Gastroesophageal sphincter (tissue), 4 donors: ENCODE data around the gene ELL. TPM values are rescaled to one million over a fixed set of nuclear protein-coding genes. Genes with fewer than 3 reads are reported as not detected.

Experiments used
- ATAC-seq: fragments of 150-250 bp; one replicate; pipeline ENCODE4 v1.9.1; 2016; ENCODE audit warnings: mild to moderate bottlenecking, moderate library complexity
- H3K27ac ChIP-seq, 4 donors: fragments of 200-600 bp; sonication (generic) in 3 of 4; 1 replicate in 3 of 4; 2 replicates in 1 of 4; pipeline ENCODE4 v1.5.1; 2016 to 2019
- H3K27me3 ChIP-seq: fragments of 200-600 bp; sonication (generic); one replicate; pipeline ENCODE4 v1.5.1; 2019
- H3K36me3 ChIP-seq, 2 donors: fragments of 200-600 bp; sonication (generic); one replicate each; pipeline ENCODE4 v1.5.1; 2019; ENCODE audit warnings: control low read depth in 1 of 2
- H3K4me1 ChIP-seq, 3 donors: fragments of 200-600 bp; sonication (generic); 1 replicate in 2 of 3; 2 replicates in 1 of 3; pipeline ENCODE4 v1.5.1; 2016 to 2019; ENCODE audit warnings: control low read depth in 2 of 3
- H3K4me3 ChIP-seq, 2 donors: fragments of 200-600 bp; sonication (generic); one replicate each; pipeline ENCODE4 v1.5.1; 2019; ENCODE audit warnings: mild to moderate bottlenecking in 1 of 2, moderate library complexity in 1 of 2
- H3K9me3 ChIP-seq, 3 donors: fragments of 200-600 bp; sonication (generic); one replicate each; pipeline ENCODE4 v1.5.1; 2017 to 2019; ENCODE audit warnings: control low read depth in 2 of 3
- EP300 ChIP-seq: sonication (generic); formaldehyde crosslinking; IDR thresholded peaks from one replicate; pipeline ENCODE4 v1.6.1; 2017; ENCODE audit warnings: antibody characterized with exemption, mild to moderate bottlenecking
- POLR2A ChIP-seq, 2 donors: fragments of 450-650 bp; IDR thresholded peaks; one replicate each; pipeline ENCODE4 v1.6.1; 2017; ENCODE audit warnings: antibody characterized with exemption in 2 of 2, mild to moderate bottlenecking in 2 of 2, moderate library complexity in 1 of 2
- POLR2AphosphoS5 ChIP-seq: sonication (generic); formaldehyde crosslinking; IDR thresholded peaks from one replicate; pipeline ENCODE4 v1.6.1; 2017; ENCODE audit warnings: antibody characterized with exemption
- WGBS, 2 donors: methylation state at CpG; one replicate each; pipeline ENCODE4 v1.1.5; 2018; ENCODE audit warnings: low coverage in 1 of 2; 5-methylcytosine and 5-hydroxymethylcytosine counted together
- total RNA-seq, 4 donors: library from RNA; depleted of rRNA; stranded (reverse); fragments of >200 nt; gene quantifications; one replicate each; pipeline ENCODE4 v1.1.0, GENCODE V29; 2016
- TF ChIP-seq, protein P1 (sequence below), 4 experiments: fragments of 200-600 bp in 2 of 4; fragments of 450-650 bp in 2 of 4; sonication (generic) in 1 of 4; IDR thresholded peaks; one replicate each; pipeline ENCODE4 v1.5.1; 2017 to 2019; ENCODE audit warnings: antibody characterized with exemption in 4 of 4, mild to moderate bottlenecking in 2 of 4, moderate library complexity in 2 of 4

ELL gene
- total RNA-seq, 4 donors from 2014 or later = 12.5 to 19.0 (median 14.7) TPM

DNA sequence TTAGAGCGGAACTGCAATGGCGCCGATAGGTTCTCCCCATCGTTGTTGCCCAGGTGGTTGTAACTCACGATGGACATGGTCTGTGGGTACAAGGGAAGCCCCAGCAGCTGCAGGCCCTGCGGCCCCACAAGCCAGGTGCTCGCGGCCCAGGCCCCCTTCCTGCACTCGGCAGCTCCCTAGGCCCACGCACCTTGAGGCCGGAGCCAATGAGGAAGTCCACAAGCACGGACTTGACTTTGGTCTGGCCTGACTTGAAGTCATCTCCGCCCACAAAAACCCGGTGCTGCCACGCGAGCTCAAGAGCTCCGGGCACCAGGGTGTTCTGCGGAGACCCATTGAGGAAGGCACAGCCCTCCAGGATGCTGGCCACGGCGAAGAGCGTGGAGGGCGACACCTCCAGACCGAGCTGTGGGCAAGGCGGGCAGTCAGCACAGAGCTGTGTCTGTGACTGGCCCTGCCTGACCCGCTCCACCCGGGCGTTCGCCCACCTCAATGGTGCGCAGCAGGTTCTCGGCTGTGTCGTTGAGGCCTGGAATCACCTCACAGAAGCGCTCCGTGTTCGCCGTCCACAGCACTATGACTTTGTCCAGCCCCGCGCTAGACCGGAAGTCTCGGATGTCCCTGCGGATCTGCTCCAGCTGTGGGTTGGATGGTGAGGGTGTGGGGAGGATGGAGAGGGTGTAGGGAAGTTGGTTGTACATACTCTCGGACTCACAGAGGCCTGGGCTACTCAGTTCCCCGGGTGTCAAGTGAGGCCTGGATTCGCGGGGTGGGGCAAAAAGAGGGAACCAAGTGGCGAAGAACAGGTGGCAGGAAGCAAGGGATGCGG lies 85.8 kb downstream of the ELL start:
- Histone ChIP-seq H3K27me3 (no peaks in the 10 kb centered on the region), H3K36me3 (peaks cover 0 to 13% of the 10 kb centered on the region in 2 donors), H3K4me3 (peak overlapping the region in 1 of 2 donors; percentile 61), H3K9me3 (no peaks in the 10 kb centered on the region), H3K27ac (peak overlapping the region in 3 of 4 donors; percentile 83), H3K4me1 (peaks cover 0 to 86% (median 29%) of the 10 kb centered on the region in 3 donors)
- WGBS, 2 donors = 72% methylated on average over 9 of the region's 46 CpGs; no CpG with 5 or more reads in 1 of the 2 donors
- no peak for ATAC-seq
- TF ChIP-seq POLR2AphosphoS5 = no peak
- TF ChIP-seq EP300 = no peak
- TF ChIP-seq POLR2A (IDR thresholded peaks at IDR 0.05) = no peak
- TF ChIP-seq, protein P1, sequence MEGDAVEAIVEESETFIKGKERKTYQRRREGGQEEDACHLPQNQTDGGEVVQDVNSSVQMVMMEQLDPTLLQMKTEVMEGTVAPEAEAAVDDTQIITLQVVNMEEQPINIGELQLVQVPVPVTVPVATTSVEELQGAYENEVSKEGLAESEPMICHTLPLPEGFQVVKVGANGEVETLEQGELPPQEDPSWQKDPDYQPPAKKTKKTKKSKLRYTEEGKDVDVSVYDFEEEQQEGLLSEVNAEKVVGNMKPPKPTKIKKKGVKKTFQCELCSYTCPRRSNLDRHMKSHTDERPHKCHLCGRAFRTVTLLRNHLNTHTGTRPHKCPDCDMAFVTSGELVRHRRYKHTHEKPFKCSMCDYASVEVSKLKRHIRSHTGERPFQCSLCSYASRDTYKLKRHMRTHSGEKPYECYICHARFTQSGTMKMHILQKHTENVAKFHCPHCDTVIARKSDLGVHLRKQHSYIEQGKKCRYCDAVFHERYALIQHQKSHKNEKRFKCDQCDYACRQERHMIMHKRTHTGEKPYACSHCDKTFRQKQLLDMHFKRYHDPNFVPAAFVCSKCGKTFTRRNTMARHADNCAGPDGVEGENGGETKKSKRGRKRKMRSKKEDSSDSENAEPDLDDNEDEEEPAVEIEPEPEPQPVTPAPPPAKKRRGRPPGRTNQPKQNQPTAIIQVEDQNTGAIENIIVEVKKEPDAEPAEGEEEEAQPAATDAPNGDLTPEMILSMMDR (IDR thresholded peaks at IDR 0.05) = no peak

- Histone ChIP-seq H3K27me3 (no peaks in the 10 kb centered on the region), H3K4me3 (no peak overlapping the region), H3K36me3 (peaks cover 0 to 13% of the 10 kb centered on the region in 2 donors), H3K27ac (no peak overlapping the region), H3K9me3 (no peaks in the 10 kb centered on the region), H3K4me1 (peaks cover 0 to 88% (median 29%) of the 10 kb centered on the region in 3 donors)
- TF ChIP-seq POLR2AphosphoS5 (no peak), EP300 (no peak), POLR2A (IDR thresholded peaks at IDR 0.05) (no peak)
- TF ChIP-seq, protein P1 (IDR thresholded peaks at IDR 0.05) = no peak
- no peak for ATAC-seq
- WGBS, 2 donors = 96% methylated on average over 19 of the region's 49 CpGs; no CpG with 5 or more reads in 1 of the 2 donors
Measured at GRCh38 chr19:18435178-18435841, 86.6 kb downstream of the ELL start.

DNA sequence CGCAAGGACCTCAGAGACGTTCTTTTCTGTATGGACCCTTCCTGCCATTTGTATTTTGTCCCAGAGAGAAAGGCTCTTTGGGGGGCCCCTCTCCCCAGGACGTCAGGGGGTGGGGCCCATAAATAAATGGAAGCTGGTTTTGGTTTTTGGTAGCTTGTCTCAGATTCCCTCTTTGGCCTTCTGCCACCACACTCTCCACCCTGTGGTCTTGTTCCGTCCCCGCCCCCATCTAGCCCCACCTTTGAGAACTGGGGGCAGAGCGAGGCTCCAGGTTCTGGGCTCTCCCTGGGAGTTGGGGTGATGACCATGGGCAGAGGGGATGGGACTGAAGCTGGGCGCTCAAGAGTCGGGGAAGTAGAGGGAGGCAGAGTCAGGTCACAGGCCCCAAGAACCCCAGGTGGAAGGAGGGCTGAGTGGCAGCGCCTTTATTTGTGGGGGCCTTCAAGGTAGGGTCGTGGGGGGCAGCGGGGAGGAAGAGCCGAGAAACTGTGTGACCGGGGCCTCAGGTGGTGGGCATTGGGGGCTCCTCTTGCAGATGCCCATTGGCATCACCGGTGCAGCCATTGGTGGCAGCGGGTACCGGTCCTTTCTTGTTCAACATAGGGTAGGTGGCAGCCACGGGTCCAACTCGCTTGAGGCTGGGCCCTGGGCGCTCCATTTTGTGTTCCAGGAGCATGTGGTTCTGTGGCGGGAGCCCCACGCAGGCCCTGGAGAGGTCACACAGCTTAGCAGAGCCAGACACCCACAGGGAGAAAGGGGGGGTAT lies 87.3 kb downstream of the ELL start:
- Histone ChIP-seq H3K27me3 (no peaks in the 10 kb centered on the region), H3K9me3 (no peaks in the 10 kb centered on the region), H3K27ac (peak overlapping the region in 3 of 4 donors; percentile 79 to 82 (median 80)), H3K36me3 (peaks cover 0 to 13% of the 10 kb centered on the region in 2 donors), H3K4me1 (peaks cover 0 to 91% (median 33%) of the 10 kb centered on the region in 3 donors), H3K4me3 (peak overlapping the region in 1 of 2 donors; percentile 63)
- WGBS, 2 donors = 42% methylated on average over 3 of the region's 21 CpGs; no CpG with 5 or more reads in 1 of the 2 donors
- ATAC-seq = no peak
- TF ChIP-seq EP300 (no peak), POLR2AphosphoS5 (no peak), POLR2A (IDR thresholded peaks at IDR 0.05) (no peak)
- TF ChIP-seq, protein P1 (IDR thresholded peaks at IDR 0.05) = no peak

GRCh38 chr19:18433735-18434398 lies 88.0 kb downstream of the ELL start:
- peaks cover 0 to 91% (median 38%) of the 10 kb centered on the region in 3 donors for H3K4me1 ChIP-seq
- no peak for TF ChIP-seq EP300
- TF ChIP-seq POLR2AphosphoS5 = no peak
- TF ChIP-seq, protein P1 (IDR thresholded peaks at IDR 0.05) = no peak
- TF ChIP-seq POLR2A (IDR thresholded peaks at IDR 0.05) = no peak
- WGBS, 2 donors = no CpG with 5 or more reads among the region's 60 CpGs
- H3K27me3 ChIP-seq = no peaks in the 10 kb centered on the region
- peaks cover 0 to 13% of the 10 kb centered on the region in 2 donors for H3K36me3 ChIP-seq
- peak overlapping the region in 3 of 4 donors; percentile 79 to 82 (median 80) for H3K27ac ChIP-seq
- no peaks in the 10 kb centered on the region for H3K9me3 ChIP-seq
- ATAC-seq = no peak
- peak overlapping the region; percentile 18 to 63 for H3K4me3 ChIP-seq
